ENCODE results near the gene KLHL29. TPM values are rescaled to one million over a fixed set of nuclear protein-coding genes. Genes with fewer than 3 reads are reported as not detected.

Gene KLHL29
- total RNA-seq, 2 donors from 2014 or later: 1.0 to 2.4 TPM

GRCh38 chr2:23569761-23570365 is 184.9 kb downstream of the KLHL29 start:
- H3K4me1 ChIP-seq (ENCODE audit: control insufficient read depth, insufficient read depth, low read length): no peaks in the 10 kb centered on the region
- H3K9me3 ChIP-seq (ENCODE audit: control insufficient read depth, low read length): no peaks in the 10 kb centered on the region
- no peak overlapping the region for H3K4me3 ChIP-seq (ENCODE audit: low read length)
- Mint-ChIP-seq H3K4me1 (peaks cover 4% of the 10 kb centered on the region), H3K27me3 (ENCODE audit: insufficient read depth) (no peaks in the 10 kb centered on the region), H3K27ac (no peak overlapping the region), H3K36me3 (ENCODE audit: low read depth) (no peaks in the 10 kb centered on the region), H3K9me3 (no peaks in the 10 kb centered on the region), H3K4me3 (no peak overlapping the region)
- DNase-seq: no peak
- no peaks in the 10 kb centered on the region for H3K36me3 ChIP-seq (ENCODE audit: control insufficient read depth, insufficient read depth, low read length)
- no peak overlapping the region for H3K9ac ChIP-seq (ENCODE audit: extremely low read depth, low read length, poor library complexity, severe bottlenecking)
- TF ChIP-seq CTCF (conservative IDR thresholded peaks at IDR 0.05): no peak
- 91 to 92% methylated on average over 12 of the region's 12 CpGs for WGBS, 2 experiments (ENCODE audit: insufficient coverage in 1 of 2, insufficient read length in 1 of 2)
- H3K27me3 ChIP-seq (ENCODE audit: control insufficient read depth, insufficient read depth, low read length, poor library complexity, severe bottlenecking): no peaks in the 10 kb centered on the region
- no peak overlapping the region for H3K27ac ChIP-seq (ENCODE audit: low read depth, low read length)

GRCh38 chr2:23571085-23571484 is 186.1 kb downstream of the KLHL29 start:
- Mint-ChIP-seq H3K4me3 (no peak overlapping the region), H3K4me1 (peaks cover 6% of the 10 kb centered on the region), H3K27ac (no peak overlapping the region), H3K27me3 (ENCODE audit: insufficient read depth) (no peaks in the 10 kb centered on the region), H3K36me3 (ENCODE audit: low read depth) (no peaks in the 10 kb centered on the region), H3K9me3 (no peaks in the 10 kb centered on the region)
- H3K4me1 ChIP-seq (ENCODE audit: control insufficient read depth, insufficient read depth, low read length): no peaks in the 10 kb centered on the region
- no peak for TF ChIP-seq CTCF (conservative IDR thresholded peaks at IDR 0.05)
- WGBS, 2 experiments (ENCODE audit: insufficient coverage in 1 of 2, insufficient read length in 1 of 2): 95 to 100% methylated on average over 2 to 6 of the region's 6 CpGs
- H3K9ac ChIP-seq (ENCODE audit: extremely low read depth, low read length, poor library complexity, severe bottlenecking): no peak overlapping the region
- no peak overlapping the region for H3K4me3 ChIP-seq (ENCODE audit: low read length)
- no peak for DNase-seq
- H3K27ac ChIP-seq (ENCODE audit: low read depth, low read length): no peak overlapping the region
- no peaks in the 10 kb centered on the region for H3K27me3 ChIP-seq (ENCODE audit: control insufficient read depth, insufficient read depth, low read length, poor library complexity, severe bottlenecking)
- no peaks in the 10 kb centered on the region for H3K9me3 ChIP-seq (ENCODE audit: control insufficient read depth, low read length)
- no peaks in the 10 kb centered on the region for H3K36me3 ChIP-seq (ENCODE audit: control insufficient read depth, insufficient read depth, low read length)

GRCh38 chr2:23571527-23572282 is 186.7 kb downstream of the KLHL29 start:
- Mint-ChIP-seq H3K27ac (no peak overlapping the region), H3K9me3 (no peaks in the 10 kb centered on the region), H3K27me3 (ENCODE audit: insufficient read depth) (no peaks in the 10 kb centered on the region), H3K4me3 (no peak overlapping the region), H3K4me1 (peaks cover 3% of the 10 kb centered on the region), H3K36me3 (ENCODE audit: low read depth) (no peaks in the 10 kb centered on the region)
- no peak overlapping the region for H3K27ac ChIP-seq (ENCODE audit: low read depth, low read length)
- no peak for TF ChIP-seq CTCF (conservative IDR thresholded peaks at IDR 0.05)
- H3K9ac ChIP-seq (ENCODE audit: extremely low read depth, low read length, poor library complexity, severe bottlenecking): no peak overlapping the region
- no peaks in the 10 kb centered on the region for H3K27me3 ChIP-seq (ENCODE audit: control insufficient read depth, insufficient read depth, low read length, poor library complexity, severe bottlenecking)
- H3K9me3 ChIP-seq (ENCODE audit: control insufficient read depth, low read length): no peaks in the 10 kb centered on the region
- DNase-seq: no peak
- H3K4me3 ChIP-seq (ENCODE audit: low read length): no peak overlapping the region
- H3K36me3 ChIP-seq (ENCODE audit: control insufficient read depth, insufficient read depth, low read length): no peaks in the 10 kb centered on the region
- WGBS, 2 experiments (ENCODE audit: insufficient coverage in 1 of 2, insufficient read length in 1 of 2): 86 to 92% methylated on average over 11 to 12 of the region's 12 CpGs
- H3K4me1 ChIP-seq (ENCODE audit: control insufficient read depth, insufficient read depth, low read length): no peaks in the 10 kb centered on the region

Data from endodermal cell (in vitro differentiated cells).